Activated CD8-positive, alpha-beta memory T cell treated with anti-CD3 and anti-CD28 coated beads, Interleukin-2, amount 50 U/mL, for 24 hours (primary cell): ENCODE data around the gene ATXN7.

ENCODE experiments used
- DNase-seq: peaks from one replicate; pipeline ENCODE4 v3.0.0-alpha.2; 2020; ENCODE audit errors: extremely low read depth

Gene ATXN7

GRCh38 chr3:63964681-63965485, 101.2 kb downstream of the ATXN7 start:
- DNase-seq: no peak

DNA sequence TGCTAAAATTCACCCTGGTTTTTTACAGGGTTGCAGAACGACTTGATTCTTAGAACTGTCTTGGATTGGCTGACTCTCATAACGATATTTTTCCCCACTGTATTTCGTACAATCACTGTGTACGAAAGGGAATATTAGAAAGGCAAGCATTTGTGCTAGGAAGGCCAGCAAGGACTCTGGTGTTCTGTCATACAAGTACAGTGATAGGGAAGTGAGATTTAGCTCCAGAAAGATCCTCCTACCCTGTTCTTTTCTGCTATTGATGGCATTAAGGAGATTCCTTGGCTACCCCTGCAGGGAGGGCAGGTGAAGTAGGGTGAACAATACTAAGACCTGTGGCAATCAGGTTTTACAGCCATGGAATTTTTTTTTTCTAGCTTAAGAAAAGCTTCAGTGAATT, 102.3 kb downstream of the ATXN7 start:
- no peak for DNase-seq

- DNase-seq: no peak
Observed at GRCh38 chr3:63966871-63967270, 103.2 kb downstream of the ATXN7 start.

DNA sequence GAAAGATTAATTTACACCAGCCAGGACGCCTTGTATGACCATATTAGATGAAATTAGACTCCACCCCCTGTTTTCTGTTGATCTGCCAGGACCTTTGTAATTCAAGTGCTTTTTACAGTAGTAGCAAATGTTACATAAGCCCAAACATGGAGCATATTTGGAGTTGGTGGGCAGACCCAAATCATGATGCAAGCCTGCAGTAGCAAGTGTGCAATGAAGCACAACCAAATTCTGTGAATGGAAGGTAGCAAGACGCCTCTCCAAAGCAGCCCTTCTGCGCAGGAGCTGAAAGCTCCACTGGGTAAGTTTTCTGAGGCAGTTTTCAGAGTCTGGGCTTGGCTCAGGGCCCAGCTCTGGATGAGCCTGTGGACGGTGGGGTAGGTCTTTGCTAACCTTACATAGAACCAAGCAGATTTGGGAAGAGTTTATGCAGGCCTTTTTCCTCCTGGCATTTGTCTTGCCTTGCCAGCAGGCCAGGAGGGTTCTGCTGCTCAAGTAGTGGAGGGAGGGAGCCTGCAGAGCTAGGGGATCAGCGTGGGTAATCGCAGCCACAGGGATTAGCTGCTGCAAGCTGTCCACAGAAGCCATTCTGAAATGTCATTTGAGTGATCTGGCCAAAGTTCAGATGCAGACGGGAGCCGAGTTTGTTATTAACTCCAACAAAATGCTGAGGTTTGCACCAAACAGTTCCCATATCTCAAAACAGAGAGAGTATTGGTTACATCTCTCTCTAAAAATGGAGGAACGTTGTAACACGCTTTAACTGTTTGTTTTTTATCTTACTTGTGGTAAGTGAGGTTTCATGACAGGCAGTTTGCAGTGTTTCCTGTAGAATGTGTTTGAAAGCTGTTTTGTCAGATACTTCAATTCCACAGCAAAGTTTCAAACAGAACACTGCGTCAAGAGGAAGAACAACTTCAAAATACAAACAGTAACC, 104.3 kb downstream of the ATXN7 start:
- DNase-seq: no peak

DNA sequence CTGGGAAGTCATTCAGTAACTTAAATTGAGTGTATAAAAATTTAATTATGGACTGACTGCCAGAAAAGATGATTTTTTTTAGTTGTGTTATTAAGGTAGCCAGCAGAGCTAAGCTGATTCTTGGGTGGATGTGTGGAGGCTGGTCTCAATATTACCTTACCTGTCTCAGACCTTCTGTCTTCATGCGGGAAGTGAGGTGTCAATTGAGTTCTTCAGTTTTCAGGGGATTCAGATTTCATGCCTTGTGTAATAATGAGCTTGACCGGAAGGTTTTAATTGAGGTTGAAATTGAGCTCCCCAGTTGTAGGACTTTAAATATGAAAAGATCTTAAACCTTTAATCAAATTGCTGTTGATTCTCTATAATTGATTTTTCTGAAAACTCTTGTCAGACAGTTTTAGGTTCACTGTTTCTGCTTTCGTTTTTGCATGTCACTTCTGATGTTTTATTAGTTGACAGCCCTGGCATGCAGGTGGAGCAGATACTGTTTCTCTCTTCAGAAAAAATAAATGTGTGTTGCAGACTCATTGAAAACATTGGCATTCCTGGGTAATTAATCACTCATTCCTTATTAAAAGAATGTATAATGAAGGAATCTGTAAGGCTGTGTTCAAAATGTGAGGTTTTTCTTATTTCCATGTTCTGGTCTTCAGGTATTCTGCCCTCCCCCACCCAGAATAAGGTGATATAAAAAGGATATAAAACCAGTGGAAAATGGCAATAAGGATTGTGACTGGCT, 105.1 kb downstream of the ATXN7 start:
- DNase-seq: no peak

DNA sequence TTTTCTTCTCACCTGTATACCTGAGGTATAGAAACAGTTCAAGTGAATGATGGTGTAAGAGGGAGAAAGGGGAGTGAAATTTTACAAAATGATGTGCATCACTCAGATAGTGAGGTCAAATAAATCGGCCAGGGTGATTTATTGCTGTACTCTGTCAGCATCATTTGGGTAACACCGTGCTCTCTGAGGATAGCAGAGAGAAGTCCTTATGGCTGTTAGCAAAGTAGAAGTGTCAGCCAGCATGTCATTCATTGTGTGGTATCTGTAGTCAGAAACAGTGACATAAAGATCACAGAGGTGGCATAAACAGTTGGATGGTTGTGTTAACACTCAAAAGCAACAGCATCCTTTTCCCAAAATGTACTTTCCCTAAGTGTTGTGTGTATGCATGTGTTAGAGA, 106.2 kb downstream of the ATXN7 start:
- no peak for DNase-seq

DNA sequence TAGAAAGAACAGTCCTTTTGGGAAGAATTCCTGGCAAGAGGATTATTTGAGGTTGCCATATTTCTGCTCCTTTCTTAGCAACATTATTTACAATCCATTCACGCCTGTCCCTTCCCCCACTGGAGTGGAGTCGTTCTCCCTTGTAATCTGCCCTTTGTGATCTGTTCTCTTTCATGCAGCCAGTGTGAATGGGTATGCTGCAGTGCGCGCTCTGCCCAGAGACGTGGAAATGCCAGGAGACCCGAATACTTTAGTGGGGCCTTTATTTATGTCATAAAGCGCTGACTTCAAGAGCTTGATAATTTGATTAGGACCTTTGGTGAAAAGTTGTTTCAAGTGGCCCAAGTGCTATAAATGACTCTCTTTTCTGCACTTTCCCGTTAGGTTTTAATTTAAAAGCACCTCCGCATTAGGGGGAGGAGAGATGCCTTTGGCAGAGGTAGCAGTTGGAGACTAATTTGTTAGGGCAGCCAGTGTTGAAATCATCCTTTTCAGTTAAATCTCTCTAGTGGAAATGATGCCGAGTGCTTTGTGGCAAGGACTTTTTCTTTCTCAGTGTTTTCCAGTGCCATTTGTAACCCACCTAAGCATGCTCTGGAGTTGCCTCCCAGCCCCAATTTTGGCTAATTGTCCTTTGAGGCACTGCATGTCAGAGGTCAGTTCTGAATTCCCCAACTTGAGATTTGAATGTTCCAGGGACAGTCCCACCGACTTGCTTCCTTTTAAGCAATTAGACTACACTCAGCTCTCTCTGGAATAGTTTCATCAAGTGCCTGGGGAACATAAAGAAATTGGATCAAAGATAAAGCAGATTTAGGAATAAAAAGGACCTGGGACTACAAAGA, 107.2 kb downstream of the ATXN7 start:
- no peak for DNase-seq

DNA sequence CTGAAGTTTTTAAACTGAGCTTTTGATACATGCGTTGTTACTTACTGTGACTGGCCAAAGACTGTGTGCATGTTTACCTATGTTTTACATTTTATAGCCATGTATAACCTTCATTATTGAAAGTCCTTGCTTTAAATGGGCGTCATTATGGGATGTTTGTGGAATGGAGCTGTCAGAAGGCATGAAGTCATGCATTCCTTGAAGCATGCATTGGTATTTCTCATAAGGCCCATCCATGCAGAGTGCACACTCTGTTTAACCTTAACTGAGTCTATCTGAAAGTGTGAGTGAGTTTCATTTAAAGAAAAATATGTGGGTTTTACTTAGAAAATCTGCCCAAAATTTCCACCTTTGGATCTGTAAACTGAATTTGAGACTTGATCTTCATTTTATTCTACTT, 108.5 kb downstream of the ATXN7 start:
- DNase-seq: no peak

DNA sequence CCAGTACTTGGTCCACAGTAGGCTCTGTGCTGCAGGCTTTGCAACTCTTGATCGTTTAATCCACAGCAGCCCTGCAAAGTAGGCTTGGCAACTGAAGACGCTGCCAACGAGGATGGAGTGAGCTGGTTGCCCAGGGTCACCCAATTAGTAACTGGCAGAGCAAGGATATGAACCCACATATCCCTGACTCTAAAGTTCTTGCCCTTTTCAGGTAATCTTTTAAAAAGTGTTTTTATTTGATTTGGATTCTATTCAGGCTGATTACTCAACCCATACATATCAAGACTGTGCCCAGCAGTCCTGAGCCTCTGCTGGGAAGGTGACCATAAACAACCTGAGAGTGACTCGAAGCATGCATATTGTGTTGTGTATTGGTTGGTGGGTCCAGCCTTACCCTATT, 109.3 kb downstream of the ATXN7 start:
- no peak for DNase-seq

DNA sequence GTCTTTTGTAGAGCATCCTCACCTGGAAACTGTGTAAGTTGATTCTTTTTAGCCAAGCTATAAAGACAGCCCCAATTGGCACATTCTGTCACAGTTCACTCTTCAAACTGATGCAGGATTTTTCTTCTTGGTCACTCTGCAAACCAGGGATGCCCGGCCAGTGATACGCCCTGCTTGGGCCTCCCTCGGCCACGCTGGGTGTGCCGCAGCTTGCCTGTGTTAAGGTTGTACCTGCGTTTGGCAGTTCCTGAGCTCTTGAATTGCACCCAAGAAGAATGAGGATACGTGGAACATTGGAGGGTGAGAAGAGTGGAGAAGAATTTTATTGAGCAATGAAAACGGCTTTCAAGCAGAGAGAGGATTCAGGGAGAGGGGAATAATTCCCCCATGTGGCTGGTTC, 109.7 kb downstream of the ATXN7 start:
- DNase-seq: no peak

GRCh38 chr3:63974451-63974850, 110.8 kb downstream of the ATXN7 start:
- no peak for DNase-seq

- no peak for DNase-seq
Observed at GRCh38 chr3:63975723-63976122, 112.1 kb downstream of the ATXN7 start.

GRCh38 chr3:63976161-63976871, 112.6 kb downstream of the ATXN7 start:
- DNase-seq: no peak

GRCh38 chr3:63976872-63977200, 113.2 kb downstream of the ATXN7 start:
- no peak for DNase-seq

DNA sequence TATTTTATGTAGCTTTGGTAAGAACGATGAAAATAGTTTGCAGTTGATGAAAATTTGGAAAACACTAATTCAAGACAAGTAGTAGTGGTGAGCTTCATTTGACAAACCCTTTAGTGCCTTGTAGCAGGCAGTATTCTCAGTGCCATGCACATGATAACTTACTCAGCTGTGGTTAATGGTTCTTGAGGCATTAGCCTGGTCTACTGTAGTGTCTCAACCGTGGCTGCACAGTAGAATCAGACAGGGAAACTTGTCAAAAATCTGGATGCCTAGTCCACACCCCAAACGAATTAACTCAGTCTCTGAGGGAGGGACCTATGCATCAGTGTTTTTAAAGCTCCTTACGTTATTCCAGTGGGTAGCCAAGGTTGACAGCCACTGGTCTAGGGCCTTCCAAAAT, 114.2 kb downstream of the ATXN7 start:
- no peak for DNase-seq

DNA sequence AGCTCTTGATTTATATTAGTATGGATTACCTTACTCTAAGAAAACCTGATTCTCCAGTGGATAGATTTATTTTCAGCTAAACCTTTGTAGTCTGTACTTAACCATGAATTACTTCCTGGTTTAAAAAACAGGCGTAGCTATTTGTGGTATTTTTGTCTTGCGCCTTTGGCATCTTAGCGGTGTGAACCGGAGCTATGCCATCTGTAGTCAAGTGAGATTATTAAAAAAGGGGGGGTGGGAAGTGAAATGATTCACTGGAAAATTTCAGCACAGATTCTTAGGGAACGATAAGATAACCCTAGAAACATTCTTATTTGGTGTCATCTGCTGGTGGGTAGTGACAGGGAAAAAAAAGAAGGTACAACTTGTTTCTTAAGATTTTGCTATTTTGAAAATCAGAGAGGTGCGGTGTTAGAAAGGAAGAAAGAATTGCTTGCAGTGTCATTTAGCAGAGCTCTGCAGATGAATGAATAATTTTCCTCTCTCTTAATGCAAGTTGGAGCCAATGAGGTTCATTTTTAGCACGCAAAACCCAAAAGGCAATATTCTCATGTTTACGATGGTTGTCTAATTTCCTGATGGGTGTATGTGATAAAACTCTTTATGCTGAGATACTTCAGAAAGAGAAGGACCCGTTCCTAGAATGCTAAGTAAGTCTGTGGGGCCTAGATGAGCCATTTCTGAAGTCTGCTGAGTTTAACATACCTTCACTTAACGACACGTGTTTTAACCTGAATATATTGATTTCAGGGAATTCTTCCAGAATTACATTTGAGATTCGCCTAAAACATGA, 115.6 kb downstream of the ATXN7 start:
- DNase-seq: no peak

DNA sequence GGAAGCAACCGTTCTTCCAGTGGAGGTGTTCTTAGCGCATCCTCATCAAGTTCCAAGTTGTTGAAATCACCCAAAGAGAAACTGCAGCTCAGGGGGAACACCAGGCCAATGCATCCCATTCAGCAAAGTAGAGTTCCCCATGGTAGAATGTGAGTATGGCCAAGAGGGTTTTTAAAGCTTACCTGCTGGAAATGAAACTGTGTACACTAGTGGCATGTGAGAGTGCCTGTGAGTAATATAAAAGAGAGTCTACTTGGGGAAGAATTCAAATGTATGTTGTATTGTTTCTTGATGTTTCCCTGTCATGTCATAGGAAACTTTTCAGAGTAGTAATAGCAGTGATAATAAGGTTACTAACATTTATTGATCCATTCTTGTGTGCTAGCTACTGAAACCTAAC, 116.4 kb downstream of the ATXN7 start:
- DNase-seq: no peak

- DNase-seq: no peak
Observed at GRCh38 chr3:63980830-63981498, 117.3 kb downstream of the ATXN7 start.

GRCh38 chr3:63981980-63982379, 118.3 kb downstream of the ATXN7 start:
- no peak for DNase-seq
